Measurements from ENCODE around the gene TMTC1.

DNA sequence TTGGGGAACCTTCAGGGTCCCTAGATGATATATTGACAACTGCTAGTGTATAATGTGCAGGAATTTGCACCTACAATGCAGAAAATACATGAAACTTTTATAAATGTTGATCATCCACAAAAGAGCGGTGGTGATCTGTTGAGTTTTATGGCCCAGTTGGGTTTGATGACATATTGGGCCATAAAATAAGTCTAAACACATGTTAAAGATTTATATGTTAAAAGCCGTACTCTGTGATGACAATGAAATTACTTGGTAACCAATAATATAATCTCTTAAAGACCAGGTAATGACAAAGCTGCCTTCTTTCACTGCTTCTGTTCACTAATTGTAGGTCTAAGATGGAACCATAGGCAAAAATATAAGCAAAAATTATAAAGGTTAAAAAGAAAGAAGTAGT lies 61.6 kb downstream of the TMTC1 start:
- TF ChIP-seq, protein P1, sequence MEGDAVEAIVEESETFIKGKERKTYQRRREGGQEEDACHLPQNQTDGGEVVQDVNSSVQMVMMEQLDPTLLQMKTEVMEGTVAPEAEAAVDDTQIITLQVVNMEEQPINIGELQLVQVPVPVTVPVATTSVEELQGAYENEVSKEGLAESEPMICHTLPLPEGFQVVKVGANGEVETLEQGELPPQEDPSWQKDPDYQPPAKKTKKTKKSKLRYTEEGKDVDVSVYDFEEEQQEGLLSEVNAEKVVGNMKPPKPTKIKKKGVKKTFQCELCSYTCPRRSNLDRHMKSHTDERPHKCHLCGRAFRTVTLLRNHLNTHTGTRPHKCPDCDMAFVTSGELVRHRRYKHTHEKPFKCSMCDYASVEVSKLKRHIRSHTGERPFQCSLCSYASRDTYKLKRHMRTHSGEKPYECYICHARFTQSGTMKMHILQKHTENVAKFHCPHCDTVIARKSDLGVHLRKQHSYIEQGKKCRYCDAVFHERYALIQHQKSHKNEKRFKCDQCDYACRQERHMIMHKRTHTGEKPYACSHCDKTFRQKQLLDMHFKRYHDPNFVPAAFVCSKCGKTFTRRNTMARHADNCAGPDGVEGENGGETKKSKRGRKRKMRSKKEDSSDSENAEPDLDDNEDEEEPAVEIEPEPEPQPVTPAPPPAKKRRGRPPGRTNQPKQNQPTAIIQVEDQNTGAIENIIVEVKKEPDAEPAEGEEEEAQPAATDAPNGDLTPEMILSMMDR (IDR thresholded peaks at IDR 0.05; ENCODE audit: low read depth, low read length), result no peak
- TF ChIP-seq EZH2phosphoT487 (IDR thresholded peaks at IDR 0.05; ENCODE audit: low read depth), result no peak

Measured in OCI-LY3 (cell line).